ENCODE data around the gene CT45A7. TPM values are rescaled to one million over a fixed set of nuclear protein-coding genes. Genes with fewer than 3 reads are reported as not detected.
"Not testable (repeated sequence)": the region's sequence is repeated elsewhere in the genome, so short reads cannot be mapped to it uniquely, and the experiment has no call there.

Gene CT45A7
- not detected for total RNA-seq
- long read RNA-seq, result 0 reads

GRCh38 chrX:135837180-135837579, at the start of gene CT45A7:
Gene CT45A7 (minus strand): TSS chrX:135837280. CDS start chrX:135833533, 3,747 bp downstream.
- DNase-seq; ATAC-seq; intact Hi-C loops (cut with micrococcal nuclease): not testable (repeated sequence)

- DNase-seq; ATAC-seq; intact Hi-C loops (cut with micrococcal nuclease): not testable (repeated sequence)
Measured at GRCh38 chrX:135882741-135883140, 45.7 kb upstream of the CT45A7 start.

- ATAC-seq; intact Hi-C loops (cut with micrococcal nuclease); DNase-seq: not testable (repeated sequence)
Measured at GRCh38 chrX:135871712-135872111, 34.6 kb upstream of the CT45A7 start, which contains the start of gene CT45A9. Gene CT45A9 (minus strand): TSS chrX:135871812. CDS start chrX:135868061, 3,751 bp downstream.

GRCh38 chrX:135854438-135854837, 17.4 kb upstream of the CT45A7 start, which contains the start of gene CT45A8:
Gene CT45A8 (minus strand): TSS chrX:135854538. CDS start chrX:135850783, 3,755 bp downstream.
- ATAC-seq; intact Hi-C loops (cut with micrococcal nuclease); DNase-seq: not testable (repeated sequence)

GRCh38 chrX:135819912-135820311, 17.2 kb downstream of the CT45A7 start, which contains the start of gene CT45A2:
Gene CT45A2 (minus strand): TSS chrX:135820012. CDS start chrX:135816265, 3,747 bp downstream.
- DNase-seq; intact Hi-C loops (cut with micrococcal nuclease); ATAC-seq: not testable (repeated sequence)

- DNase-seq; ATAC-seq; intact Hi-C loops (cut with micrococcal nuclease): not testable (repeated sequence)
Measured at GRCh38 chrX:135802687-135803086, 34.4 kb downstream of the CT45A7 start, which contains the start of gene CT45A6. Gene CT45A6 (minus strand): TSS chrX:135802787. CDS start chrX:135798993, 3,794 bp downstream.

GRCh38 chrX:135785403-135785802, 51.7 kb downstream of the CT45A7 start, which contains the start of gene CT45A5:
Gene CT45A5 (minus strand): TSS chrX:135785503. CDS start chrX:135781729, 3,774 bp downstream.
- intact Hi-C loops (cut with micrococcal nuclease); DNase-seq; ATAC-seq: not testable (repeated sequence)

Other genes starting within 250 kb of the CT45A7 start
- not detected for gene CT45A1, start 123.6 kb downstream of the CT45A7 start, total RNA-seq
- gene CT45A3, start 69.1 kb downstream of the CT45A7 start, total RNA-seq, result not detected
- not detected for gene CT45A5, start 51.8 kb downstream of the CT45A7 start, total RNA-seq
- gene CT45A6, start 34.5 kb downstream of the CT45A7 start, total RNA-seq, result not detected
- not detected for gene CT45A2, start 17.3 kb downstream of the CT45A7 start, total RNA-seq
- not detected for gene CT45A8, start 17.3 kb upstream of the CT45A7 start, total RNA-seq
- gene CT45A9, start 34.5 kb upstream of the CT45A7 start, total RNA-seq, result not detected
- gene CT45A10, start 56.2 kb upstream of the CT45A7 start, total RNA-seq, result not detected
- not detected for gene SAGE1, start 56.4 kb upstream of the CT45A7 start, total RNA-seq
- gene MMGT1, start 136.7 kb upstream of the CT45A7 start, total RNA-seq, result 24.7 TPM
- gene SLC9A6, start 148.2 kb upstream of the CT45A7 start, total RNA-seq, result 17.3 TPM